Frontal cortex (tissue), 4 donors: Measurements from ENCODE around the gene MRS2. TPM values are rescaled to one million over a fixed set of nuclear protein-coding genes. Genes with fewer than 3 reads are reported as not detected.

Experiments used
- DNase-seq, 2 donors: peaks; one replicate each; pipeline ENCODE4 v3.0.0; 2012; ENCODE audit warnings: low spot score in 2 of 2
- FAIRE-seq: peaks from 2 replicates; lab custom pipeline; 2012; peaks lifted over from hg19 to GRCh38; lab: Jason Lieb, UNC
- small RNA-seq: library from RNA; depleted of rRNA; stranded (forward); fragments of <200 nt; gene quantifications from one replicate; pipeline ENCODE3, GENCODE V24; 2014
- total RNA-seq: library from RNA; depleted of rRNA; stranded (reverse); fragments of >200 nt; gene quantifications from one replicate; pipeline ENCODE4 v1.2.3, GENCODE V29; 2014
- donor health status: control.
- donor health status: control.
- donor health status: control.

Gene MRS2
- total RNA-seq, 1 donor from 2014 or later, result 21.6 TPM

DNA sequence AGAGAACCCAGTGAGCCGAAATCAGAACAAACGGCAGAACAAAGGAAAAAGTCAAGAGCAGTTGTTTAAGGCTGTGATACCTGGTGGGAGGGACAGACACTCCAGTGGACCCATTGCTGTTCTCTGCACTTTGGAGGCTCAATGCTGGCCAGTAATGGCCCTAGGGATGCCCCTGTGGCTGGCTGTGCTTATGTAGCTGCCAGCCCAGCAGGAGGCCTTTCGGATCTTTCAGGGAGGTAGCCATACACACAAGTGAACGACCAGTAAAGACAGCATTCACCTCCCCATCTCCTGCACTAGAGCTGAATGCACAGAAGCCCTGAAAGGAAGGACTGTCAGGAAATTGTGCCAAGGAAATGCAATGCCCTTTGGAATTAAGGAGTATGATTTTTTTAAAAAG is 52.3 kb downstream of the MRS2 start:
- DNase-seq (no peak), FAIRE-seq (no peak)

DNA sequence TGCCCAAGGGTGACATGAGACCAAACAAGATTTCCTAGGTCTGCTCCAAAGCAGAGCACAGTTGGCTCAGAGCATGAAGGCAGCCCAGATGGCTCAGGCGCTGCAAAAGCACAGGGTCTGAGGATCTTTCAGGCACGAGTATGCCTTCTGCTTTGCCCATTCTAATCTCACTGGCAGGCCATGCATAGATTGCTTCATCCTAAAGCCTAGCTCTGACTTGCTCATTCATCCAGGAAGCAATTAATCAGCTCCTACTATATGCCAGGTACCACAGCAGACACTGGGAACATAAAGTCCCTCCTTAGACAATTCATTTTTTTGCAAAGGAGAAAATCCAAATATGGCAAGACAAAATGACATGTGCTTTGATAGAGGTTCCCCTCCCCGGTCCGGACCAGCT is 55.4 kb downstream of the MRS2 start:
- FAIRE-seq, result no peak

DNA sequence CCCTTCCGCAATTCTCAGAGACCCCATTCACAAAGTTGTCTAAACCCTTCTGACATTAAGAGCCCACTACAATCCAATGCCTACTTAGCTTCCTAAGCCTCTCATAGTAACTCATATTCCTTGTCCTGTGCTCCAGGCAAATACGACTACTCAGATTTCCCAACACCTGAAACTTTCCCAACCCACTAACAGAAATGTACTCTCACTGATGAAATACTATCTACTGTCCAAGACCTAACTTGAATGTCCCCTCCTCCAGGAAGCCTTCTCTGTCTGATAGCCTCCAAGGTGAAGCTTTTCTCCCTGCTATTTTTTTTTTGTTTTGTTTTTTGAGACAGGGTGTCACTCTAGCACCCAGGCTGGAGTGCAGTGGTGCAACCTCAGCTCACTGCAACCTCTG is 56.2 kb downstream of the MRS2 start:
- no peak for FAIRE-seq

More for the DNA sequence above, 55.4 kb downstream of the MRS2 start:
- DNase-seq, result no peak

DNA sequence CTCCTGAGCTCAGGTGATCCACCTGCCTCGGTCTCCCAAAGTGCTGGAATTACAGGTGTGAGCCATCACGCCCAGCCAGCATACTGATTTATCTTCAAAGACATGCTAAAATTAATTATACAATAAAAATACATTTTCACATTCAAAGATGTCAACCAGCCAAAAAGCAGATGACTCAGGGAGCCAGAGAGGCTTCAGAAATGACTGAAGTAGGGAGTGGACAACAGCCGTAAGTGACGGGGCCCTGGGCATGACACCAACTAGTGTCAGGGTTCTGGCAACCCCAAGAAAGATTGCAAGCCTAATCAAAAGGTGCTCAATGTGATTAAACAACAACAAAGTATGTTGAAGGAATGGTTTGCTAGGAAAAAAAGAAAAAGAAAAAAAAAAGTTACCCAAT is 58.2 kb downstream of the MRS2 start:
- no peak for DNase-seq

More for the DNA sequence above, 56.2 kb downstream of the MRS2 start:
- no peak for DNase-seq

DNA sequence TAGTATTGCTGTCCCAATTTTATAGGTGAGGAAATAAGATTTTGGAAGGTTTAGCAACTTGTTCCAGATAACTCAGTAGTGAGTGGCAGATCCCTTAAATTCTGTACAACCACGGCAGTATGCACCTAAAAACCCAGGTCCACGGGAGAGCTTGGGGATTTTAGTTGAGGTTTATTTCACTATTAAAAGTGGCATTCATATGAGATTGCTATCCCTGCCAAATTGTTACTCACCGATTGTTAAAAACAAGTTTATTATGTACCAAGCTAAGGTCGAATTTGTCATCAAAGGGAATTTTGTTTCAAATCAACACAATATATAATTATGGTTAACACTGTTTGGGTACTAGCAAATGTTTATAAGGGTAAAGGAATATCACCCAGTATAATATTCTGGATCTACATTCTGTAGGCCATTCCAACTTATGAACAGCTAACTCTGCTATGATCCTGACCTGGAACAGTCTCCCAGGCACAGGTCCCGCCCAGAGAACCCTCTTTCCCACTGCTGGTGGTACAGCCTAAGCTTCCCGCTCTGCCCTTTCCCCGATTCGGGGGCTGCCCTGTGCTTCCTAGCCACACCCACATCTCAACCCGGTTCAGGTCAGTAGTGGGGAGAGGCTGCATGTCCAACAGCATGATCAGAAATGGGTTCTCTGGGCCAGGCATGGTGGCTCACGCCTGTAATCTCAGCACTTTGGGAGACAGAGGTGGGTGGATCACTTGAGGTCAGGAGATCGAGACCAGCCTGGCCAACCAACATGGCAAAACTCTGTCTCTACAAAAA is 61.7 kb downstream of the MRS2 start:
- FAIRE-seq, result no peak
- DNase-seq, result no peak

More for the DNA sequence above, 58.2 kb downstream of the MRS2 start:
- no peak for FAIRE-seq

DNA sequence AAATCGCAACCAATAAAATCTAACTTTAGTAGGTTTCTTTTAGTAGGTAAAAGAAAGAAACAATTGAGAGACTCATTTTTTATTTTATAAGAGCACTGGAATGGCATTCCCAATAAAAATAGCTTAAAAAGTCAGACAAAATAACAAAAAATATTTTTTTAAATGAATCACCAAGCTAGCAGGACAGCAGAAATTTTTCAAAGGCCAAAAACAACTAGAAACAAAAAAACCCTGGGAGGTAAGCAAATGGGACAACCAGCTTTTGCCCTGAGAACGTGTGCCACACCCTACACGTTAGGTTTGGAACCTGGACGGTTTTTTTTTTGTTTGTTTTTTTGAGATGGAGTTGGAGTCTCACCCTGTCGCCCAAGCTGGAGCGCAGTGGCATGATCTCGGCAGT is 67.1 kb downstream of the MRS2 start:
- FAIRE-seq, result no peak
- DNase-seq, result no peak

DNA sequence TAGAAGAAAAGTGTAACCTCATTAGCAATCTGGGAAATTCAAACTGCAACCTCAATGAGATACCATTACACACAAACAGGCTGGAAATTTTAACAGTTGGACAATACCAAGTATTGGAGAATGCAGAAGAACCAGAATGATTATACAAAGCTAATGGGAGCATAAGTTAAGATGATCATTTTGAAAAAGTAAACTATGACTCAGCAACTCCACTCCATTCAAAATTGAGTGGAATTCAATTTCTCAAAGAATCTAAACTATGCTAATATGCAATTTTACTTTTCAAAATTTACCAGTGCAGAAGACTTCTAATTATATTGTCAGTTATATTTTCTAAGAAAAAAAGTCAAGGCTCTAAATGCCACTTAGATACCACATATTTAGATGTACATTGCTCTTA is 69.4 kb downstream of the MRS2 start:
- DNase-seq, result no peak
- no peak for FAIRE-seq

Small RNA genes lying within 50 kb of the gene (small RNA-seq; reads per million reads assigned to genes)
- gene RNU6-391P, result not detected

Other genes starting within 250 kb of the MRS2 start
- 2.4 TPM for gene DCDC2, start 44.9 kb upstream of the MRS2 start, total RNA-seq
- 10.6 TPM for gene GPLD1, start 86.6 kb downstream of the MRS2 start, total RNA-seq
- 16.7 TPM for gene ALDH5A1, start 92.0 kb downstream of the MRS2 start, total RNA-seq
- gene KIAA0319, start 243.3 kb downstream of the MRS2 start, total RNA-seq, result 26.1 TPM